OCI-LY7 (cell line): ENCODE results near the gene ANAPC10.

Experiments
- EZH2phosphoT487 ChIP-seq: fragments of 200-600 bp; sonication (generic); IDR thresholded peaks from 2 replicates; pipeline ENCODE4 v1.6.1; 2018; ENCODE audit warnings: low read depth, borderline replicate concordance, mild to moderate bottlenecking, mixed run types, antibody characterized with exemption, low read length, moderate library complexity, mixed read lengths
- TF ChIP-seq, protein P1 (sequence below): fragments of 200-600 bp; sonication (generic); conservative IDR thresholded peaks from 2 replicates; pipeline ENCODE4 v1.5.1; 2014; ENCODE audit warnings: mild to moderate bottlenecking, antibody characterized with exemption, low read length, moderate library complexity, mixed read lengths

DNA sequence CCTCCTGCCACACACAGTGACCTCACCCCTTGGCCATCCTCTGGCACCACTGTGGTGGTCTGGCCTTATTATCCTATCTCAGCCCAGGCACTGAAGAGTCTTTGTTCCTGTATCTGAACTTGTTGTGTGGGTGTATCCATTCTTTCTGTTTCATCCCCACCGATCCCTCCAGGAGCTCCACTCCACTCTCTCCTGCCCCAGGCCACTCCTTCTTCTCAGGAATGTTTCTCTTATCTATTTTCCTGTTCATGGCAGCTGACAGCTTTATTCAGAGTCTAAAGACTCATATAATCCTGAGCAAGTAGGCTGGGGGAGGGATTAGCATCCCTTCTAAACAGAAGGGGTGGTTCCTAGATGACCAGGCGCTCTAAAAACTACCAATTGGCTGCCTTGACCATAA, 150.0 kb downstream of the ANAPC10 start:
- TF ChIP-seq, protein P1, sequence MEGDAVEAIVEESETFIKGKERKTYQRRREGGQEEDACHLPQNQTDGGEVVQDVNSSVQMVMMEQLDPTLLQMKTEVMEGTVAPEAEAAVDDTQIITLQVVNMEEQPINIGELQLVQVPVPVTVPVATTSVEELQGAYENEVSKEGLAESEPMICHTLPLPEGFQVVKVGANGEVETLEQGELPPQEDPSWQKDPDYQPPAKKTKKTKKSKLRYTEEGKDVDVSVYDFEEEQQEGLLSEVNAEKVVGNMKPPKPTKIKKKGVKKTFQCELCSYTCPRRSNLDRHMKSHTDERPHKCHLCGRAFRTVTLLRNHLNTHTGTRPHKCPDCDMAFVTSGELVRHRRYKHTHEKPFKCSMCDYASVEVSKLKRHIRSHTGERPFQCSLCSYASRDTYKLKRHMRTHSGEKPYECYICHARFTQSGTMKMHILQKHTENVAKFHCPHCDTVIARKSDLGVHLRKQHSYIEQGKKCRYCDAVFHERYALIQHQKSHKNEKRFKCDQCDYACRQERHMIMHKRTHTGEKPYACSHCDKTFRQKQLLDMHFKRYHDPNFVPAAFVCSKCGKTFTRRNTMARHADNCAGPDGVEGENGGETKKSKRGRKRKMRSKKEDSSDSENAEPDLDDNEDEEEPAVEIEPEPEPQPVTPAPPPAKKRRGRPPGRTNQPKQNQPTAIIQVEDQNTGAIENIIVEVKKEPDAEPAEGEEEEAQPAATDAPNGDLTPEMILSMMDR, result no peak
- TF ChIP-seq EZH2phosphoT487, result no peak
